ENCODE data around the gene ATP8B3. TPM values are rescaled to one million over a fixed set of nuclear protein-coding genes. Genes with fewer than 3 reads are reported as not detected.
A peak's percentile ranks its signal among the peaks of the same experiment; 100 is the strongest.

ATP8B3 gene
- total and polyA plus RNA-seq, 2 of the 13 experiments (the other 11 are each of a cell fraction or from before 2014, with no cell fraction given): 2.6 to 5.9 TPM

GRCh38 chr19:1856698-1857603, 44.9 kb upstream of the ATP8B3 start (continued):
- TF ChIP-seq PRDM10 (CRISPR knock-in tag; IDR thresholded peaks at IDR 0.05; ENCODE audit: low read depth): no peak
- TF ChIP-seq KAT8 (CRISPR knock-in tag; IDR thresholded peaks at IDR 0.05): no peak
- TF ChIP-seq ZNF367 (CRISPR knock-in tag; IDR thresholded peaks at IDR 0.05; ENCODE audit: borderline replicate concordance): no peak
- TF ChIP-seq ZNF75D (CRISPR knock-in tag; IDR thresholded peaks at IDR 0.05; ENCODE audit: borderline replicate concordance): no peak
- 0 out of 2 replicates have a peak, but pooled peaks have one; percentile 58 for TF ChIP-seq KDM3A (CRISPR knock-in tag; IDR thresholded peaks at IDR 0.05; ENCODE audit: low read depth)
- 0 out of 2 replicates have a peak, but pooled peaks have one; percentile 18 for TF ChIP-seq HNRNPL (IDR thresholded peaks at IDR 0.05; ENCODE audit: low read depth, low read length)
- TF ChIP-seq CEBPZ (IDR thresholded peaks at IDR 0.05; ENCODE audit: low read length): no peak
- TF ChIP-seq ZNF713 (CRISPR knock-in tag; IDR thresholded peaks at IDR 0.05): no peak
- TF ChIP-seq CENPBD1 (CRISPR knock-in tag; IDR thresholded peaks at IDR 0.05; ENCODE audit: borderline replicate concordance, low read depth): no peak
- no peak for TF ChIP-seq POLR2G (IDR thresholded peaks at IDR 0.05; ENCODE audit: low read depth, low read length)
- TF ChIP-seq PCBP1 (IDR thresholded peaks at IDR 0.05; ENCODE audit: borderline replicate concordance, low read depth, low read length): no peak
- TF ChIP-seq ZNF275 (CRISPR knock-in tag; IDR thresholded peaks at IDR 0.05; ENCODE audit: borderline replicate concordance): no peak
- TF ChIP-seq SP5 (CRISPR knock-in tag; IDR thresholded peaks at IDR 0.05; ENCODE audit: borderline replicate concordance, low read depth): peak; percentile 96
- peak; percentile 87 for TF ChIP-seq HOXA3 (CRISPR knock-in tag; IDR thresholded peaks at IDR 0.05)
- no peak for TF ChIP-seq MXD3 (CRISPR knock-in tag; IDR thresholded peaks at IDR 0.05)
- TF ChIP-seq ZNF83 (CRISPR knock-in tag; IDR thresholded peaks at IDR 0.05; ENCODE audit: borderline replicate concordance): no peak
- TF ChIP-seq ZNF556 (CRISPR knock-in tag; IDR thresholded peaks at IDR 0.05; ENCODE audit: borderline replicate concordance): no peak
- peak; percentile 61 for TF ChIP-seq AGO2 (optimal IDR thresholded peaks at IDR 0.05; ENCODE audit: low read depth, low read length)
- no peak for TF ChIP-seq ZNF737 (CRISPR knock-in tag; IDR thresholded peaks at IDR 0.05; ENCODE audit: borderline replicate concordance)
- TF ChIP-seq ZBTB42 (CRISPR knock-in tag; IDR thresholded peaks at IDR 0.05): no peak
